ENCODE measurements around the gene BST2. TPM values are rescaled to one million over a fixed set of nuclear protein-coding genes. Genes with fewer than 3 reads are reported as not detected.

Gene BST2
- total and polyA plus RNA-seq, 9 of the 15 experiments (the other 6 are each of a cell fraction or from before 2014, with no cell fraction given): 11.2 to 232 (median 151) TPM

- TF ChIP-seq AFF1 (IDR thresholded peaks at IDR 0.05; ENCODE audit: low read depth in 1 of 2, partially characterized antibody in 2 of 2) (peak; percentile 44 to 85), ATF3 (IDR thresholded peaks at IDR 0.05) (no peak), ATF3 (CRISPR knock-in tag; conservative IDR thresholded peaks at IDR 0.05) (peak; percentile 40; the same call in 1 of the 2 replicates), ESRRB (CRISPR knock-in tag; IDR thresholded peaks at IDR 0.05; ENCODE audit: borderline replicate concordance) (no peak), RBM25 (IDR thresholded peaks at IDR 0.05; ENCODE audit: low read depth, low read length, severe bottlenecking) (peak; percentile 68), CHD4 (IDR thresholded peaks at IDR 0.05; ENCODE audit: insufficient read depth, insufficient replicate concordance, low read depth, low read length, poor library complexity, severe bottlenecking) (no peak), PRMT5 (CRISPR knock-in tag; IDR thresholded peaks at IDR 0.05) (no peak), OTX1 (CRISPR knock-in tag; IDR thresholded peaks at IDR 0.05) (no peak), POLR3A (IDR thresholded peaks at IDR 0.05; ENCODE audit: borderline replicate concordance, extremely low read depth, insufficient read depth, insufficient read length) (peak; percentile 63), MBD2 (IDR thresholded peaks at IDR 0.05; ENCODE audit: borderline replicate concordance, low read depth) (peak; percentile 86), ETS1 (conservative IDR thresholded peaks at IDR 0.05; ENCODE audit: control insufficient read depth, low read depth, low read length) (peak; percentile 94; the same call in 1 of the 2 replicates), ELF4 (CRISPR knock-in tag; IDR thresholded peaks at IDR 0.05) (0 out of 2 replicates have a peak, but pooled peaks have one; percentile 57), ZBTB17 (CRISPR knock-in tag; IDR thresholded peaks at IDR 0.05) (peak; percentile 90), ZNF740 (CRISPR knock-in tag; IDR thresholded peaks at IDR 0.05) (peak; percentile 100), ZNF740 (tag; IDR thresholded peaks at IDR 0.05) (peak in 1 of 2 experiments; percentile 98; a peak in 2 of 4 replicates), NFRKB (IDR thresholded peaks at IDR 0.05; ENCODE audit: low read depth) (no peak), SOX6 (IDR thresholded peaks at IDR 0.05) (peak; percentile 71; the same call in 1 of the 2 replicates), POLR2A (conservative IDR thresholded peaks at IDR 0.05) (peak; percentile 69), MTA1 (IDR thresholded peaks at IDR 0.05; ENCODE audit: borderline replicate concordance) (peak; percentile 85; the same call in 1 of the 2 replicates), CREB1 (IDR thresholded peaks at IDR 0.05) (peak; percentile 93), CREB1 (CRISPR knock-in tag; IDR thresholded peaks at IDR 0.05) (peak; percentile 94)
Measured at GRCh38 chr19:17419621-17420474, 14.4 kb upstream of the BST2 start, which contains the start of gene MVB12A (continued).
